DLD1 (cell line): ENCODE results near the gene IPO9.

Experiments
- in situ Hi-C: cut with HindIII; loops from 2 replicates; pipeline ENCODE4 v1.10.0; 2017; ENCODE audit warnings: low sequenced_read_pairs

IPO9 gene

DNA sequence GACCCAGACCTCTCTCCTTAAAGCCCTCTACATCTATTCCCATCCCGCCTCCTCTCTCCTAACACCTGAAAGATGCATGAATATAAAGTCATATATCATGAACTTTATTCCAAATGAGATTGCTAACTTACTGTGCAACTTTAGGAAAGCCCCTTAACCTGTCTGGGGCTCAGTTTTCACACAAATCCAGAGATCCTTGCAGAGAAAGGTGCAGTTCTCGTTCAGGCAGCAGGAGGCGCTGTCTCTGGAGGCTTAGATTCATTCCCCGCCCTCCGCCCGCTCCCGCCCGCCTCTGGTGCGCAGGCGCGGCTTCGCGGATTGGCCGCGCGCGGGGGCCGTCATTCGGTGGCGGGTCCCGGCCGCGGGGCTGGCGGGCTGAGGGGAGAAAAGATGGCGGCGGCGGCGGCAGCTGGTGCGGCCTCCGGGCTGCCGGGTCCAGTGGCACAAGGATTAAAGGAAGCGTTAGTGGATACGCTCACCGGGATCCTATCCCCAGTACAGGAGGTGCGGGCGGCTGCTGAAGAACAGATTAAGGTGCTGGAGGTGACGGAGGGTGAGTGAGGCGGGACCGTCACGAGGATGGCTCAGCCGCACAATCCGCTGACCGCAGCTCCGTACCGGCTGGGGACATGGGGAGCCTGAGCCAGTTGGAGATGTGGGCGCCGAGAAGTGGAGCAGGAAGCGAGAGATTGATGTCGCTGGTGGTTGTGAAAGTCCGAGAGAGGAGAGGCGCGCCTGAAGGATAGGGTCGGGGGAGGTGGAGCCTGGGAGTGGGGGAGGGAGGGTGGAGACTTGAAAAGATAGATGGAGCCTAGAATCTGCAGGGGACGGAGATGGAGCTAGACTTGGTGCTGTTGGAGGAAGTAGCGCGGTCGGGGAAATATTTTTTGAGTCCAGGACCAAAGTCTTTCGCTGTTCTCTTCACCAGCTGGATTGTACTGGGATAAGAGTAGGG is at the start of gene IPO9:
Gene IPO9, plus strand, starts transcription at position 338 of the 955 bp plus-strand sequence. Its CDS starts 53 bp downstream, at position 391.
- in situ Hi-C loops: no loop called here

DNA sequence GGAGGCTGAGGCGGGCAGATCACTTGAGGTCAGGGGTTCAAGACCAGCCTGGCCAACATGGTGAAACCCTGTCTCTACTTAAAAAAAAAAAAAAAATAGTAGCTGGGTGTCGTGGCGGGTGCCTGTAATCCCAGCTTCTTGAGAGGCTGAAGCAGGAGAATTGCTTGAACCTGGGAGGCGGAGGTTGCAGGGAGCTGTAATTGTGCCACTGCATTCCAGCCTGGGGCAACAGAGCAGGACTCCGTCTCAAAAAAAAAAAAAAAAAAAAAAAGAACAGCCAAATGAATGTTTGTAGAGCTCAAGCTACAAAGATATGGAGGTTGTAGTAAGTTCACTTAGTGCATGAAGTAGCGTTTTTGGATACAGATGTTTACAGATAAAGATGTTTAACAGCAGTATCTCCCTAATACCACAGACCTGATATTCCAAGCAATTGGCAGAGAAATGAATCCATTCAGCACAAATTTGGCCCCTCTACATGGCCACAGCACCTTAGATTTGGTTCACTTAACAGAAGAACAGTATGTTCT is 49.5 kb upstream of the IPO9 start:
- in situ Hi-C loops: no loop called here

DNA sequence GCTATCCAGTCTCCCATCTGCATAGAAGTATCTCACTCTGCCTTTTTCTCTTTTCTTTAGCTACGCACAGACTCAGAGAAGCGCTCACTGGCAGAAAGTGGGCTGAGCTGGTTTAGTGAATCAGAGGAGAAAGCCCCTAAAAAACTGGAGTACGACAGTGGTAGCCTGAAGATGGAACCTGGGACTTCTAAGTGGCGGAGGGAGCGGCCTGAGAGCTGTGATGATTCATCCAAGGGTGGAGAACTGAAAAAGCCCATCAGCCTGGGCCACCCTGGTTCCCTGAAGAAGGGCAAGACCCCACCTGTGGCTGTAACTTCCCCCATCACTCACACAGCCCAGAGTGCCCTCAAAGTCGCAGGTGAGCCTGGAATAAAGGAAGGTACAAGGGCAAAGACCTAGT is 48.0 kb upstream of the IPO9 start:
- in situ Hi-C loops: no loop called here

DNA sequence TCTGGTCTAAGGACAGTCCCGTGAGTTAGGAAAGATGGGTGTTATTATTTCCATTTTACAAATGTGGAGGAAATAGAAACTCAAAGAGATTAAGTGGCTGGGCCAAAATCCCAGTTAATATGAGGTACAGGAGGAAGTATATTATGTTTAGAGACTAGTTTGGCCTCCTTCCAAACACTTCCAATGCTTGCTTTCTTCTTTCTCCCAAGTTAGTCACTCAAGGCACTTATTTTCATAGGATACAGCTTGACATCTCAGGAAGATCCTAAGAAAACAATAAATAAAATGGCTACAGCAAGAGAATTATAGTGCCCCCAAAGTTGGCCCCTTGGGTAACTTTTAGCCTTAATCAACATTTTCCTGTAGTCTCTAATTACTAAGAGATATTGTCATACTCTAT is 47.5 kb upstream of the IPO9 start:
- in situ Hi-C loops: no loop called here

DNA sequence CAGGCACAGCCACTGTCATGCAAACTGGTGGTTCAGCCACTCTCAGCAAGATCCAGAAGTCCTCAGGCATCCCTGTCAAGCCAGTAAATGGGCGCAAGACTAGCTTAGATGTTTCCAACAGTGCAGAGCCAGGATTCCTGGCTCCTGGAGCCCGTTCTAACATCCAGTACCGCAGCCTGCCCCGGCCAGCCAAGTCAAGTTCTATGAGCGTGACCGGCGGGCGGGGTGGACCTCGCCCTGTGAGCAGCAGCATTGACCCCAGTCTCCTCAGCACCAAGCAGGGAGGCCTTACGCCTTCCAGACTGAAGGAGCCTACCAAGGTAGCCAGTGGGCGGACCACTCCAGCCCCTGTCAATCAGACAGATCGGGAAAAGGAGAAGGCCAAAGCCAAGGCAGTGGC is 46.6 kb upstream of the IPO9 start:
- in situ Hi-C loops: no loop called here

DNA sequence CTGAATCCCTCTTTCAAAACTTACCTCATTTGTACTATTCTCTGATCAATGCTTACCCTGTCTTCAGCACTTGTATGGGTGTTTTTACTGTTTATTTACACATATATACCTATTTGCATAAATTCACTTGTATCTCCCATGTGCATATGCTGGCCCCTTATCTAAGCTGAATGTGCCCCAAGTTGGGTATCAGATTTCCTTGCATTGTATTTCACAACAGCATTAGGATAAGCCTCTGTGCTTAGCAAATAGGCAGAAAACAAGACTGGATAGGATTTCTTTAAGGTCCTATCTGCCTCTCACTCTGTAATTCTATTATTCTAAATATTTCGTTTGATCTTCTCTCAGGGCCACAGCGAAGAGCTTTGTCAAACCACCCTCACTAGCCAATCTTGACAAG is 45.9 kb upstream of the IPO9 start:
- in situ Hi-C loops: no loop called here

DNA sequence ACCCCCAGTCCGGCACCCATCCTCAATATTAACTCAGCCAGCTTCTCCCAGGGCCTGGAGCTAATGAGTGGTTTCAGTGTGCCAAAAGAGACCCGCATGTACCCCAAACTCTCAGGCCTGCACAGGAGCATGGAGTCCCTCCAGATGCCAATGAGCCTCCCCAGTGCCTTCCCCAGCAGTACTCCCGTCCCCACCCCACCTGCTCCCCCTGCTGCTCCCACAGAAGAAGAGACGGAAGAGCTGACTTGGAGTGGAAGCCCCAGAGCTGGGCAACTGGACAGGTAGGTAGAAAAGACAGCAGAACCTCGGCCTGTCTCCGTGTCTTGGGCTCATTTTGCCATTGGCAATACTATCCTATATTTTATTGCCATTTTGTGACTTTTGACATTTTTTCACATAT is 45.4 kb upstream of the IPO9 start:
- in situ Hi-C loops: no loop called here

DNA sequence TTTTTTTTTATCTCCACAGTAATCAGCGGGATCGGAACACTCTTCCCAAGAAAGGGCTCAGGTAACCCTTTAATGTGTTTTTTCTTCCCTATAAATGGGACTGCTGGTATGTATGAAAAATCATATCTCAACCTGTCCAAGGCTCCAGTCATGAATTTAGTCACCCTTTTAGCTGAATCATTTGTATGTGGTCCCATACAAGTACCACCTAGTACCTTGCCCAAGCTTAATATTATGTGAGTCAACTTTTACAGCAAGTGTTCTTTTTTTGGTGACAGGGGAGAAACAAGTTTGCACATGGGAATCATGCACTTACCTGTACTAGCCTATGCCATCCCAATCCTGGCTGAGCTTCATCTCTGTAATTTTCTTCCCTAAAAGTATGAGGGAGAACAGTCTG is 43.7 kb upstream of the IPO9 start:
- in situ Hi-C loops: no loop called here

DNA sequence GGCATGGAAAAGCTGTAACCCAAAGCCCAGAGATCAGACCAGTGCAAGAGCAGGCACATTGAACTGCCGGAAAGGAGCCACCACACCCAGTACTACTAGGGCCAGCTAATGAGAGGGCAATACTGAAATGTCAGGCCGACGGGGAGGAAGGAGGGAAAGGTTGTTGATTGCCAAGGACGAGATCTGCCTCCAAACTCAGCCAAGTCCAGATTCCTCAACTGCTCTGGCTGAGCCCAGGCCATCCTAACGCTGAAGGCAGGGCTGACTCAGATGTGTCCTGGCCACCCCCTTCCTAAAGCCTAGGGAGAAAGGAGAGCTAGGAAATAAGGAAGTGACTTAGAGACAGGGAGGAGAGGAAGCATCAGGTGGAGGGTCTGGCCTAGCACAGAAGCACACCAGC is 42.1 kb upstream of the IPO9 start:
- in situ Hi-C loops: no loop called here

DNA sequence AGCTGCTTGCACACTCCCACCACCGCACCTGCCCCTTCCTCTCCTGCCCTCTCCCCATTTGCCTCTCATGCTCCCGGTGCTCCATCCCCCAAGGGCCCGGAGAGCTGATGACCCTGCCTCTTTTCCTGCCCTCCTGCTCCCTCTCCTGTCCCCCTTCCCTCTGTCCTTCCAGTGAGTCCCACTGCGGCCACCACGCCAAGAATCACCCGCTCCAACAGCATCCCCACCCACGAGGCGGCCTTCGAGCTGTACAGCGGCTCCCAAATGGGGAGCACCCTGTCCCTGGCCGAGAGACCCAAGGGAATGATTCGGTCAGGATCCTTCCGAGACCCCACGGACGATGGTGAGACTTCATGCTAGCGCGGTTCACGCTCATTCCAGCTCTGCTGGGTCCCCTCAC is 40.7 kb upstream of the IPO9 start:
- in situ Hi-C loops: no loop called here

DNA sequence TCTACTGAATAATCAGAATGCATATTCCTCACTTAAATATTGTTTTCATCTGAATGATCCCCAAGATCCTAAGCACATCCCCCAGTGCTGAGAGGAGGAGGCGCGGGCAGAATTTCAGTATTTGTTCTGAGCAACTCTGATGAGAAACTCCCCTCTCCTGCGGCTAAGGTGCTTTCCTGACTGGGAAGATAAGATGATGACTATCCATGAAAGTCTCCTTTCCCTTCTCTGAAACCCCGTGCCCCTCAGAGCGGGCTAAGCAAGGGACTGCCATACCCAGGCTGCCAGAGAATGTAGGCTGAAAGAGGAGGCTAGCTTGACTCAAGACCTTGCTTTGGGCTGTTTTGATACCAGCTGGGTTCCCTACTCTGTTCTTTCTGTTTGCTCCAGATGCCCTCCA is 39.7 kb upstream of the IPO9 start:
- in situ Hi-C loops: no loop called here

DNA sequence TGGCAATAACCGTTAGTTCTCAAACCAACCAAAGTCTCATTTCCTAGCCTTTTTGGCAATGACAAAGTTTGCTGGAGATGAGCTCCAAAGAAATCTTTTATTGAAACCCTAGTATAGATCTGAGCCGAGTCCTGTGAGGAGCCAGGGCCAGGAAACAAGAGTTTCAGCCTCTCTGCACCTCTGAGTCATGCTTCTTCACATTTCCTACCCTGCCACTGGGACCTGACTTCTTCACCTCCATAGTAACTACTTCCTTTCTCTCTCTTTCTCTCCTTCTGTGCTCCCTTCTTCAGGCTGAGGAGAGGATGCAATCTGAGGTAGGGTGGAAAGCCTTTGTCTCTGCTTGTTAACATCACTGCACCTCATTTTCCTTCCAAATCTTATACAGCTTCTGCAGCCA is 38.7 kb upstream of the IPO9 start:
- in situ Hi-C loops: no loop called here

DNA sequence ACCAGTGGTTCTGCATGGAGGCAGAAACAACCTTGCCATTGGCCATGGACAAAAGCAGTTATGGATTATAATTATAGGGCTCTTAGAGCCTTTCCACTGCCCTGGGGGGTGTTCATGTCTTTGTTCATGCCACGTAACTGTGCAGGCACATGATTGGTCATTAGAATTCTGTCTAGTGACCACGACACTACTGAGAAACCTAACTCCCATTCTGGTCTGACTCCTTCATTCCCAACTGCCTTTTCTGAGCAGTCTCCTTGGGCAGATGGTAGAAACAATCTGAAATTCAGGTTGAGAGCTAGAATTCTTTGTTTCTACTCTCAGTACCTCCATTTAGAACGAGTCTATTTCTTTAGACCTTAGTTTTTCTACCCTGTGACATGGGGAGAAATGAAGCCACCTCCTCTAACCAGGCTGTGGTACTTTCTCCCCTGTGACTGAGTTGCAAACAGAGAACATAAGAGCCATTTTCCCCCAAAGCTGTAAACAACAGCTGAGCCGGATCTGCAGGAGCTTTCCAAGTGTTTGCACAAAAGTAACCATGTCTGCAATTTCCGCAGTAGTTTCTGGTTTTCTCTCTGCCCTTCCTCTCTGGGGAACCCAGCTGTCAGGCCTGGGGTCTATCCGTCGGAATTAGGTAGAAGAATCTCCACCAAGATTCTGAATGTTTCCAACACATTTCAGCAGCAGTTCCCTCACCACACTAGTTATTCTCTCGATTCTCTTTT is 37.7 kb upstream of the IPO9 start:
- in situ Hi-C loops: no loop called here

DNA sequence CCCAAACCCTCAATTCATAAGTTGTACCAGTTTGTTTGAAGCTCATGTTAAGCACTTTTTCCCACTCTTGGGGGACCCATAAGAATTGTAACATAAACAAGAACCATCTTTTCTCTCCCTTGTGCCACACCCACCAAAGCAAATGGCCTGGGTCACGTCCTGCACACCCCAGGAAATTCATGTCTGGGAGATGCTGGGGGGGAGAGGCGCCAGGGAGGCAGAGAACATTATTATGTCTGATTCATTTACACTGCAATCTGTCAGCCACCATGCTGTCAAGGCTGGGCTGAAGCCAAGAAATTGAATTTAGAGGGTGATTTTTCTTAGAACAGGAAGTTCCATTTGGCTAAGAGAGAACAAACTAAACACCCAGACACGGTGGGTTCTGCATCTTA is 37.2 kb upstream of the IPO9 start:
- in situ Hi-C loops: no loop called here

DNA sequence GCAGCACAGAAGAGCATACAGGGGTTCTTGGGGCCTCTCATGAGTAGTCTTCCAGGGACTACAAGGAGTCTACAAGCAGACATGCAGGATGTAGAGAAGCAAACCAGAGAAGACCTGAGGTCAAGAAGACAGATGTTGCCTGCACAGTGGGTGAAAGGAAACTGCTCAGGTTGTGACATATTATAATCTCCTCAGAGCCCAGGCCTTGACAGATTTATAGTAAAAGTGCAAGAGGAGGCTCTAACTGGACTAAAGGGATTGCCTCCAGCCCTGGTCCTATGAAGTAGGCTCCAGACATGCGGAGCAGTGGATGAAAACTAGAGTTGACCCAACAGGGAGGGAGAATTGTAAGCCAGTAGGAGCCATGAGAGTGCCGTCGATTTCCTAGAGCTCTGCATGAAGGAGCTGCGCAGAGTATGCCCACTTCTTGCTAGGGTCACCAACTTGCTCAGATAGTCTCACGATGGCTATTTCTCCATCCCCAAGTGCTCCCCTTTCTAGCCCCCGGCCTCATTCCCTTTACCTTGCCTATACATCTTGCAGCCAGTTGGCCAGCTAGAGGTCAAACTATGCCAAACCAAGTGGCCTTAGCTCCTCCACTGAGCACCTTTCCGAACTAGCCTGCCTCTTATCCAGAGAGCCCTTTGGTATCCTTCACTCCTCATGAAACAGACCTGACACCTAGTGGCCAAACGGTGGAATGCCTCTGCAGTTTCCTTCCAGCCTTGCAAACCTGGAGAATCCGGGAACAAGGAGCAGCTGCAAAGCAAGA is 36.2 kb upstream of the IPO9 start:
- in situ Hi-C loops: no loop called here

DNA sequence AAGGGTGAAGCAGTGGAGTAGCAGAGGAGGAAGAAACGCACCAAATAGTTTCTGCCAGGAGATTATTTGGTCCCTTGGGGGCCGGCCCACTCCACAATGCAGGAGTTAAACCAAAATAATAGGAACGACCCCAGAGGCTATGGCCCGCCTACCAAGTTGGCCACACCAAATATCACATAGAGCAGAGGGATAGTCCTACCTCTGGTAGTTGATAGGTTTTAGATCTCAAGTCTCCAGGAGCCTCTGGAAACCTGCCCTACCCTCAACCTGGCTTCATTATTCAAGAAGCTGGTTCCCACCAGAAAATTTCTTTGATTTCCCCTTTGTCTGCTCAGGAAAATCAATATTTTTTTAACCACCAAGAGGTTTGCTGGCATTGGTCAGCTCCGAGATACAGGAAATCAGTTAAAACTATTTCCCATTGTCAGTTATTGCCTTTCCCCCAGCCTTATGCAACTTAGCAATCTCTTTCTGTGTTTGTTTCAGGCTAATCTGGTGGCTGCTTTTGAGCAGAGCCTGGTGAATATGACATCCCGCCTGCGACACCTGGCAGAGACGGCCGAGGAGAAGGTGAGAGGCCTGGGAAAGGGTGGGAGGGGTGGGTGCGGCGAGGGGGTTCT is 35.5 kb upstream of the IPO9 start:
- in situ Hi-C loops: no loop called here

DNA sequence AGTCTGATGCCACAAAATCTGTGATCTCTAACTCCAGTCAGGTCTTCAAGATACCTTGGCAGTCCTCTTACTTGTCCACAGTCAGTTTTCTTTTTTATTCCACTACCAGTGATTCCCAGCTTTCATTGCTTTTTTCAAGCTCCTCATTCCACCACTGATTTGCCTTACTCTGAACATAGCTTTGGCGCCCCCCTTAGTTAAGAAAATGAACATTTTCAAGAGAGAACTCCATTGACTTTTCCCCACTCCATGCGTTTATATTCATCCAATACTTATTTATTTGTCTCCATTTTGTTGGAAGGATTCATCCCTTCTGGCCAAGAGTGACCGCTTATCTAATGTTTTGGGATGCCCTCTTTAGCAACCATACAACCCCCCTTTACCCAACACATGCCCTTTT is 33.9 kb upstream of the IPO9 start:
- in situ Hi-C loops: no loop called here

DNA sequence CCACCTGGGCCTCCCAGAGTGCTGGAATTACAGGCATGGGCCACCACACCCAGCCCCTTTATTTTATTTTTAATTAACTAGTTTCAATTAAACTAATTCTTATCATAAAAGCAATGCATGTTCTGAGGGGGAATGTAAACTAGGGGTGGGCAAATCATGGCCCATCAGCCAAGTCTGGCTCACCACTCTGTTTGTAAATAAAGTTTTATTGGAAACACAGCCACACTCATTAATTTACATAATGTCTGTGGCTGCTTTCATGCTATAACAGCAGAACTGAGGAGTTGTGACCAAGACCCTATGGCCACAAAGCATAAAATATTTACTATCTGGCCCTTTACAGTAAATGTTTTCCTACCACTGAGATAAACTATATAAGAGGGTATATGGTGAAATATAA is 28.7 kb upstream of the IPO9 start:
- in situ Hi-C loops: no loop called here

DNA sequence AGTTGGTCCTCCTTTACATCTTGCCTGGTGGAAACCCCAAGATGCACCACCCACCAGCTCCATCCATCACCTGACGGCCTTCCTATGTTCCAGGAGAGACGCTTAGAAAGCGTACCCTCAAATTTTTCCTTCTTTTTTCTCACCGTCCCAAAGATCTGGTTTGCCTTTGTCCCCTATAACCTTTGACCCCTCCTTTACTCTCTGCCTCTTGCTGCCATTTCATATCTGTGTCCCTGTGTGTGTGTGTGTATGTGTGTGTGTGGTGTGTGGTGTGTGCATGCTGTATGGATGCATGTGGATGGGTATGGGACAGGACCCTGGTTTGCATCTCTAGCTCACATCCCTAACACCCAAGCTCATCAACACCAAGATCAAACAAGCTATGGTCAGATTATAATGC is 22.2 kb upstream of the IPO9 start:
- in situ Hi-C loops: no loop called here

DNA sequence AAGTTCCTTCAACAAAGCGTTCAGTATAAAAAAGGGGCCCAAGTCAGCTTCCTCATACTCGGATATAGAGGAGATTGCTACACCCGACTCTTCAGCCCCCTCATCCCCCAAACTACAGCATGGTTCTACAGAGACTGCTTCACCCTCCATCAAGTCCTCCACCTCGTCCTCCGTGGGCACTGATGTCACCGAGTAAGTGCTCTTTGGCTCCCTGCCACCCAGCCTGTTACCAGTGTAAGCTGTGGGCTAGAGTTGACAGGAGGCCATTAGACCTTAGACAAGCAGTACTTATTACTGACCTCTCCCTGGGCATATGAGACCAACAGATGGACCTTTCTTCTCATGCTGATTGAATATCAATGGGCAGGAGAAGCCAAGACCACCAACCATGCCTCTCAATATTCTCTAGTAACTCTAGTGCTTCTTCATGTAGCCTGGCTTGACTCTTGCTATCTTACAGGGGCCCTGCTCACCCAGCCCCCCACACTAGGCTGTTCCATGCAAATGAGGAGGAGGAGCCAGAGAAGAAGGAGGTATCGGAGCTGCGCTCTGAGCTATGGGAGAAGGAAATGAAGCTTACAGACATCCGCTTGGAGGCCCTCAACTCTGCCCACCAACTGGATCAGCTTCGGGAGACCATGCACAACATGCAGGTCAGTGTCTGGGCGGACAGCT is 20.9 kb upstream of the IPO9 start:
- in situ Hi-C loops: no loop called here
